ENCODE measurements around the gene NUAK1. TPM values are rescaled to one million over a fixed set of nuclear protein-coding genes. Genes with fewer than 3 reads are reported as not detected.

The NUAK1 gene
- total and polyA plus RNA-seq, 2 experiments from 2014 or later, result 5.4 to 16.9 TPM

DNA sequence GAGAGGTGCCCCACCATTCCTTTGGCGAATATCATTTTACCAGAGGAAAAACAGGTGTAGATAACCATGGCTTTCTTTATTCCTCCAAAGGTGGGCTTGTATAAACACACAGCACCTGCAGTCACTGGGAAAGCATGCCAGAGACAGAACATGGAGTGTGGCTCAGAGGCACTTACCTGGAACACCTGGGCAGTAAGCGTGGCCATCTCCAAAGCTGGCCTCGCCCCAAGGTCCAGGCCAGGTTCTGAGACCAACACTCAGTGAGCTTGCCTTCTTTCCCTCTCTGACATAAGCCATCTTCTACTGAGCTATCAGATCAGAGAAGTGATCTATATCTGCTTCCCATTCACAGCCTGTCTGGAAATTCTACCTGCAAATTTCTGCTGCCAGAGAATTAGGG is 70.5 kb downstream of the NUAK1 start (continued):
- TF ChIP-seq, protein P1, sequence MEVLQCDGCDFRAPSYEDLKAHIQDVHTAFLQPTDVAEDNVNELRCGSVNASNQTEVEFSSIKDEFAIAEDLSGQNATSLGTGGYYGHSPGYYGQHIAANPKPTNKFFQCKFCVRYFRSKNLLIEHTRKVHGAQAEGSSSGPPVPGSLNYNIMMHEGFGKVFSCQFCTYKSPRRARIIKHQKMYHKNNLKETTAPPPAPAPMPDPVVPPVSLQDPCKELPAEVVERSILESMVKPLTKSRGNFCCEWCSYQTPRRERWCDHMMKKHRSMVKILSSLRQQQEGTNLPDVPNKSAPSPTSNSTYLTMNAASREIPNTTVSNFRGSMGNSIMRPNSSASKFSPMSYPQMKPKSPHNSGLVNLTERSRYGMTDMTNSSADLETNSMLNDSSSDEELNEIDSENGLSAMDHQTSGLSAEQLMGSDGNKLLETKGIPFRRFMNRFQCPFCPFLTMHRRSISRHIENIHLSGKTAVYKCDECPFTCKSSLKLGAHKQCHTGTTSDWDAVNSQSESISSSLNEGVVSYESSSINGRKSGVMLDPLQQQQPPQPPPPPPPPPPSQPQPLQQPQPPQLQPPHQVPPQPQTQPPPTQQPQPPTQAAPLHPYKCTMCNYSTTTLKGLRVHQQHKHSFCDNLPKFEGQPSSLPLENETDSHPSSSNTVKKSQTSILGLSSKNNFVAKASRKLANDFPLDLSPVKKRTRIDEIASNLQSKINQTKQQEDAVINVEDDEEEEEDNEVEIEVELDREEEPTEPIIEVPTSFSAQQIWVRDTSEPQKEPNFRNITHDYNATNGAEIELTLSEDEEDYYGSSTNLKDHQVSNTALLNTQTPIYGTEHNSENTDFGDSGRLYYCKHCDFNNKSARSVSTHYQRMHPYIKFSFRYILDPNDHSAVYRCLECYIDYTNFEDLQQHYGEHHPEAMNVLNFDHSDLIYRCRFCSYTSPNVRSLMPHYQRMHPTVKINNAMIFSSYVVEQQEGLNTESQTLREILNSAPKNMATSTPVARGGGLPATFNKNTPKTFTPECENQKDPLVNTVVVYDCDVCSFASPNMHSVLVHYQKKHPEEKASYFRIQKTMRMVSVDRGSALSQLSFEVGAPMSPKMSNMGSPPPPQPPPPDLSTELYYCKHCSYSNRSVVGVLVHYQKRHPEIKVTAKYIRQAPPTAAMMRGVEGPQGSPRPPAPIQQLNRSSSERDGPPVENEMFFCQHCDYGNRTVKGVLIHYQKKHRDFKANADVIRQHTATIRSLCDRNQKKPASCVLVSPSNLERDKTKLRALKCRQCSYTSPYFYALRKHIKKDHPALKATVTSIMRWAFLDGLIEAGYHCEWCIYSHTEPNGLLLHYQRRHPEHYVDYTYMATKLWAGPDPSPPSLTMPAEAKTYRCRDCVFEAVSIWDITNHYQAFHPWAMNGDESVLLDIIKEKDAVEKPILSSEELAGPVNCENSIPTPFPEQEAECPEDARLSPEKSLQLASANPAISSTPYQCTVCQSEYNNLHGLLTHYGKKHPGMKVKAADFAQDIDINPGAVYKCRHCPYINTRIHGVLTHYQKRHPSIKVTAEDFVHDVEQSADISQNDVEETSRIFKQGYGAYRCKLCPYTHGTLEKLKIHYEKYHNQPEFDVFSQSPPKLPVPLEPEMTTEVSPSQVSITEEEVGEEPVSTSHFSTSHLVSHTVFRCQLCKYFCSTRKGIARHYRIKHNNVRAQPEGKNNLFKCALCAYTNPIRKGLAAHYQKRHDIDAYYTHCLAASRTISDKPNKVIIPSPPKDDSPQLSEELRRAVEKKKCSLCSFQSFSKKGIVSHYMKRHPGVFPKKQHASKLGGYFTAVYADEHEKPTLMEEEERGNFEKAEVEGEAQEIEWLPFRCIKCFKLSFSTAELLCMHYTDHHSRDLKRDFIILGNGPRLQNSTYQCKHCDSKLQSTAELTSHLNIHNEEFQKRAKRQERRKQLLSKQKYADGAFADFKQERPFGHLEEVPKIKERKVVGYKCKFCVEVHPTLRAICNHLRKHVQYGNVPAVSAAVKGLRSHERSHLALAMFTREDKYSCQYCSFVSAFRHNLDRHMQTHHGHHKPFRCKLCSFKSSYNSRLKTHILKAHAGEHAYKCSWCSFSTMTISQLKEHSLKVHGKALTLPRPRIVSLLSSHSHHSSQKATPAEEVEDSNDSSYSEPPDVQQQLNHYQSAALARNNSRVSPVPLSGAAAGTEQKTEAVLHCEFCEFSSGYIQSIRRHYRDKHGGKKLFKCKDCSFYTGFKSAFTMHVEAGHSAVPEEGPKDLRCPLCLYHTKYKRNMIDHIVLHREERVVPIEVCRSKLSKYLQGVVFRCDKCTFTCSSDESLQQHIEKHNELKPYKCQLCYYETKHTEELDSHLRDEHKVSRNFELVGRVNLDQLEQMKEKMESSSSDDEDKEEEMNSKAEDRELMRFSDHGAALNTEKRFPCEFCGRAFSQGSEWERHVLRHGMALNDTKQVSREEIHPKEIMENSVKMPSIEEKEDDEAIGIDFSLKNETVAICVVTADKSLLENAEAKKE (CRISPR knock-in tag; IDR thresholded peaks at IDR 0.05), result no peak
- TF ChIP-seq ETS1 (IDR thresholded peaks at IDR 0.05) (no peak), EZH2phosphoT487 (IDR thresholded peaks at IDR 0.05; ENCODE audit: unreplicated experiment) (no peak), ZNF114 (CRISPR knock-in tag; IDR thresholded peaks at IDR 0.05) (no peak), JUNB (IDR thresholded peaks at IDR 0.05; ENCODE audit: unreplicated experiment) (no peak), POLR2AphosphoS5 (IDR thresholded peaks at IDR 0.05; ENCODE audit: low read depth) (no peak), EZH2 (IDR thresholded peaks at IDR 0.05; ENCODE audit: low read depth, unreplicated experiment) (no peak)

GRCh38 chr12:106067606-106068205 is 71.0 kb downstream of the NUAK1 start:
- ATAC-seq (no peak), DNase-seq (ENCODE audit: low spot score) (no peak)
- Histone ChIP-seq H3K4me1 (ENCODE audit: insufficient read depth) (peaks cover 17% of the 10 kb centered on the region), H3F3A (replicated peaks; ENCODE audit: low read depth) (no peaks in the 10 kb centered on the region), H3K27me3 (ENCODE audit: insufficient read depth) (no peaks in the 10 kb centered on the region), H4K20me1 (replicated peaks; ENCODE audit: insufficient read depth) (no peaks in the 10 kb centered on the region), H3K4me2 (no peak overlapping the region), H2AFZ (no peak overlapping the region), H3K79me2 (replicated peaks; ENCODE audit: insufficient read depth) (no peaks in the 10 kb centered on the region), H3K9me2 (ENCODE audit: insufficient read depth) (peaks cover 4% of the 10 kb centered on the region; the same call in 1 of the 2 replicates), H3K27ac (ENCODE audit: low read depth) (no peak overlapping the region), H3K36me3 (ENCODE audit: insufficient read depth) (peaks cover 9% of the 10 kb centered on the region), H3K4me3 (no peak overlapping the region)
- Mint-ChIP-seq H3K27ac (no peak overlapping the region), H3K9me3 (no peaks in the 10 kb centered on the region), H3K36me3 (ENCODE audit: low read depth) (peaks cover 34% of the 10 kb centered on the region), H3K27me3 (ENCODE audit: insufficient read depth, low read depth, poor library complexity) (no peaks in the 10 kb centered on the region), H3K4me3 (no peak overlapping the region), H3K4me1 (peaks cover 20% of the 10 kb centered on the region)
- no peak for TF ChIP-seq ZNF331 (CRISPR knock-in tag; IDR thresholded peaks at IDR 0.05; ENCODE audit: low read depth)
- TF ChIP-seq, protein P2, sequence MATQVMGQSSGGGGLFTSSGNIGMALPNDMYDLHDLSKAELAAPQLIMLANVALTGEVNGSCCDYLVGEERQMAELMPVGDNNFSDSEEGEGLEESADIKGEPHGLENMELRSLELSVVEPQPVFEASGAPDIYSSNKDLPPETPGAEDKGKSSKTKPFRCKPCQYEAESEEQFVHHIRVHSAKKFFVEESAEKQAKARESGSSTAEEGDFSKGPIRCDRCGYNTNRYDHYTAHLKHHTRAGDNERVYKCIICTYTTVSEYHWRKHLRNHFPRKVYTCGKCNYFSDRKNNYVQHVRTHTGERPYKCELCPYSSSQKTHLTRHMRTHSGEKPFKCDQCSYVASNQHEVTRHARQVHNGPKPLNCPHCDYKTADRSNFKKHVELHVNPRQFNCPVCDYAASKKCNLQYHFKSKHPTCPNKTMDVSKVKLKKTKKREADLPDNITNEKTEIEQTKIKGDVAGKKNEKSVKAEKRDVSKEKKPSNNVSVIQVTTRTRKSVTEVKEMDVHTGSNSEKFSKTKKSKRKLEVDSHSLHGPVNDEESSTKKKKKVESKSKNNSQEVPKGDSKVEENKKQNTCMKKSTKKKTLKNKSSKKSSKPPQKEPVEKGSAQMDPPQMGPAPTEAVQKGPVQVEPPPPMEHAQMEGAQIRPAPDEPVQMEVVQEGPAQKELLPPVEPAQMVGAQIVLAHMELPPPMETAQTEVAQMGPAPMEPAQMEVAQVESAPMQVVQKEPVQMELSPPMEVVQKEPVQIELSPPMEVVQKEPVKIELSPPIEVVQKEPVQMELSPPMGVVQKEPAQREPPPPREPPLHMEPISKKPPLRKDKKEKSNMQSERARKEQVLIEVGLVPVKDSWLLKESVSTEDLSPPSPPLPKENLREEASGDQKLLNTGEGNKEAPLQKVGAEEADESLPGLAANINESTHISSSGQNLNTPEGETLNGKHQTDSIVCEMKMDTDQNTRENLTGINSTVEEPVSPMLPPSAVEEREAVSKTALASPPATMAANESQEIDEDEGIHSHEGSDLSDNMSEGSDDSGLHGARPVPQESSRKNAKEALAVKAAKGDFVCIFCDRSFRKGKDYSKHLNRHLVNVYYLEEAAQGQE (IDR thresholded peaks at IDR 0.05; ENCODE audit: unreplicated experiment), result no peak

Data from GM23338 (cell line).